Suprapubic skin (tissue), 4 donors: ENCODE measurements around the gene RACK1.

Experiments
- EP300 ChIP-seq: sonication (generic); formaldehyde crosslinking; IDR thresholded peaks from one replicate; pipeline ENCODE4 v1.6.1; 2017; ENCODE audit warnings: antibody characterized with exemption
- POLR2A ChIP-seq, 2 donors: fragments of 450-650 bp; IDR thresholded peaks; one replicate each; pipeline ENCODE4 v1.6.1; 2017; ENCODE audit warnings: antibody characterized with exemption in 2 of 2, mild to moderate bottlenecking in 2 of 2, moderate library complexity in 2 of 2
- POLR2AphosphoS5 ChIP-seq, 3 donors: sonication (generic); formaldehyde crosslinking; IDR thresholded peaks; one replicate each; pipeline ENCODE4 v1.6.1; 2017; ENCODE audit warnings: antibody characterized with exemption in 3 of 3
- TF ChIP-seq, protein P1 (sequence below), 2 donors: fragments of 200-600 bp in 1 of 2; fragments of 450-650 bp in 1 of 2; sonication (generic) in 1 of 2; IDR thresholded peaks; one replicate each; pipeline ENCODE4 v1.5.1; 2016 to 2019; ENCODE audit warnings: antibody characterized with exemption in 2 of 2, mild to moderate bottlenecking in 1 of 2, moderate library complexity in 1 of 2

DNA sequence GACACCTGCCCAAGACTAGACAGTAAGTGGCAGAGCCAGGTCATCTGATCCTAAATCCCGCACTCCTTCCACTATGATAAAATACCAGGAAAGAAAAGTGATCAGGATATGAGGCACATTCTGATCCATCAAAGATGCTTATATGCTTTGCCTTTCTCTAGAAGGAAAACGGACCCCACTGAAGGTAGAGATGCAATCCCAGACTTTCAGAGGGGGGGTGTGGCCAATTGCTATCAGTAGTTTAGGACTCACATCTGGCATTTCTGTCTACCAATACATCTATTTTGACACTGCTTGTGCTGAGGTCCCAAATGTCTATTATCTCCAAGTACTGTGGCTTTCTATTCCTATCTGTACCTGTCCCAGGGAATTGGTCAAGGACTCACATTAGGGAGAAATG, 15.6 kb upstream of the RACK1 start:
- TF ChIP-seq, protein P1, sequence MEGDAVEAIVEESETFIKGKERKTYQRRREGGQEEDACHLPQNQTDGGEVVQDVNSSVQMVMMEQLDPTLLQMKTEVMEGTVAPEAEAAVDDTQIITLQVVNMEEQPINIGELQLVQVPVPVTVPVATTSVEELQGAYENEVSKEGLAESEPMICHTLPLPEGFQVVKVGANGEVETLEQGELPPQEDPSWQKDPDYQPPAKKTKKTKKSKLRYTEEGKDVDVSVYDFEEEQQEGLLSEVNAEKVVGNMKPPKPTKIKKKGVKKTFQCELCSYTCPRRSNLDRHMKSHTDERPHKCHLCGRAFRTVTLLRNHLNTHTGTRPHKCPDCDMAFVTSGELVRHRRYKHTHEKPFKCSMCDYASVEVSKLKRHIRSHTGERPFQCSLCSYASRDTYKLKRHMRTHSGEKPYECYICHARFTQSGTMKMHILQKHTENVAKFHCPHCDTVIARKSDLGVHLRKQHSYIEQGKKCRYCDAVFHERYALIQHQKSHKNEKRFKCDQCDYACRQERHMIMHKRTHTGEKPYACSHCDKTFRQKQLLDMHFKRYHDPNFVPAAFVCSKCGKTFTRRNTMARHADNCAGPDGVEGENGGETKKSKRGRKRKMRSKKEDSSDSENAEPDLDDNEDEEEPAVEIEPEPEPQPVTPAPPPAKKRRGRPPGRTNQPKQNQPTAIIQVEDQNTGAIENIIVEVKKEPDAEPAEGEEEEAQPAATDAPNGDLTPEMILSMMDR (IDR thresholded peaks at IDR 0.05) = no peak
- TF ChIP-seq EP300 (no peak), POLR2A (IDR thresholded peaks at IDR 0.05) (no peak), POLR2AphosphoS5 (IDR thresholded peaks at IDR 0.05) (no peak)
